ENCODE data around the gene IL32. TPM values are rescaled to one million over a fixed set of nuclear protein-coding genes. Genes with fewer than 3 reads are reported as not detected.

Gene IL32
- total RNA-seq, 4 donors from 2014 or later, result 24.0 to 53.6 (median 28.9) TPM

DNA sequence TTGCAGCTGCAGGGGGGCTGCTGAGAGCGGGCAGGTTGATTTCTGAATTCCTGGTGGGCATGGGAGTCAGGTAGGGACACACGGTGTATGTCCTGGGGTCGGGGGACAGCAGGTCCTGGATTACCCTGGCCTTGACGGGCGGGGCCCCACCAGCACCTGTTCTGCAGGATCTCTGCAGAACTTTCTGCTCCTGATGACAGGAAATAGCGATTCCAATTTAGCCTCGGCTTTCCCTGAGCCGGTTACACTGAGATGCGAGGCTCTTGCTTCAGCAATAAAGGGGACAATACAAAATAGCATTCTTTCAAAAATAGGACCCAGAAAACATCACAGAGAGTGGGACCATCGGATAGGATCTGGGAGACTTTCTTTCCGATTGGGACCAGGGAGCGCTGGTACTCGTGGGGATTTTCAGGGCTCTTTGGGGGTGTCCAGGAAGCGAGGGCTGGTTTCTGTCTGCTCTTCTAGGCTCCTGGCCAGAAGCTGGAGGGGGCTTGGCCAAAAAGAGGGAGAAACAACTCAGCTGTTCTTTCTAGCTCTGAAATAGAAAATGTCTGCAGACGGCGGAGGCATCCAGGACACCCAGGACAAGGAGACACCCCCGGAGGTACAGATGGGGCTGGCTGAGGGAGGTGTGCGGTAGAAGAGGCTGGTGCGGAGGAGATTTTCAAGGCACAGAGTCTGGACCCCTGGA is 47.6 kb downstream of the IL32 start:
- 19 to 30% methylated on average over 18 to 19 of the region's 19 CpGs for WGBS, 2 donors
- Histone ChIP-seq H3K9me3 (no peaks in the 10 kb centered on the region), H3K4me1 (peaks cover 19 to 24% of the 10 kb centered on the region in 2 donors), H3K27me3 (no peaks in the 10 kb centered on the region), H3K36me3 (no peaks in the 10 kb centered on the region), H3K27ac (peak overlapping the region in 2 of 3 donors; percentile 65 to 73), H3K4me3 (replicated peaks in 1 of 3) (peak overlapping the region; percentile 58 to 69 (median 61))
- DNase-seq, result no peak
- intact Hi-C loops (cut with DNase I), result loop anchor here (10.0 kb wide), 1 partner anchor 52 kb away; no protein-coding TSS in a partner anchor
- no peak for TF ChIP-seq POLR2A (IDR thresholded peaks at IDR 0.05)
- no peak for TF ChIP-seq CTCF (IDR thresholded peaks at IDR 0.05)

GRCh38 chr16:3113765-3114479 is 48.5 kb downstream of the IL32 start:
- DNase-seq, result no peak
- Histone ChIP-seq H3K27me3 (no peaks in the 10 kb centered on the region), H3K4me1 (peaks cover 19 to 24% of the 10 kb centered on the region in 2 donors), H3K36me3 (no peaks in the 10 kb centered on the region), H3K27ac (no peak overlapping the region), H3K9me3 (no peaks in the 10 kb centered on the region), H3K4me3 (replicated peaks in 1 of 3) (no peak overlapping the region)
- intact Hi-C loops (cut with DNase I), result loop anchor here (10.0 kb wide), 1 partner anchor 51 kb away; no protein-coding TSS in a partner anchor
- TF ChIP-seq POLR2A (IDR thresholded peaks at IDR 0.05) (no peak), CTCF (IDR thresholded peaks at IDR 0.05) (no peak)
- 63 to 69% methylated on average over 14 to 17 of the region's 17 CpGs for WGBS, 2 donors

GRCh38 chr16:3115003-3115402 is 49.6 kb downstream of the IL32 start:
- Histone ChIP-seq H3K27ac (no peak overlapping the region), H3K36me3 (peaks cover 6 to 7% of the 10 kb centered on the region in 2 donors), H3K4me3 (replicated peaks in 1 of 3) (no peak overlapping the region), H3K9me3 (no peaks in the 10 kb centered on the region), H3K27me3 (no peaks in the 10 kb centered on the region), H3K4me1 (peaks cover 19 to 24% of the 10 kb centered on the region in 2 donors)
- intact Hi-C loops (cut with DNase I), result loop anchor here (10.0 kb wide), 1 partner anchor 50 kb away; no protein-coding TSS in a partner anchor
- no peak for TF ChIP-seq POLR2A (IDR thresholded peaks at IDR 0.05)
- TF ChIP-seq CTCF (IDR thresholded peaks at IDR 0.05), result no peak
- DNase-seq, result no peak
- WGBS, 2 donors, result 95 to 99% methylated on average over 11 to 12 of the region's 12 CpGs

DNA sequence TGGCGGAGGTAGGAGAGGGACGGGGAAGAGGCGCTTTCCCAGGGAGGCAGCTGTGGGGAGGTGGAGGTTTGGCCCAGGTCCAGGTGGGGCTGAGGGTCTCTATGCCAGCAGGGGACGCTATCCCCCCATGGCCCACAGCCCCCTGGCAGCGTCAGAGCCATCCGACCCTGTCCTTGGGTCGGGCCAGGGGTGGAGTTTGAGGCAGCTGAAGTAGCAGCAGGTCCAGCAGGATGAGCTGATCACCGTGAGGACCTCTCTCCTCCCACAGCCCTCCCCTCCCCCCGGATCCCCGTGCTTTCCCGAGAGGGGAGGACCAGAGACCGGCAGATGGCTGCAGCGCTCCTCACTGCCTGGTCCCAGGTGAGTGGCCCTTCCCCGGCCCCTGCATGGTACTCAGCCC is 50.1 kb downstream of the IL32 start:
- Histone ChIP-seq H3K9me3 (no peaks in the 10 kb centered on the region), H3K4me3 (replicated peaks in 1 of 3) (no peak overlapping the region), H3K36me3 (peaks cover 9 to 11% of the 10 kb centered on the region in 2 donors), H3K4me1 (peaks cover 19 to 24% of the 10 kb centered on the region in 2 donors), H3K27ac (no peak overlapping the region), H3K27me3 (no peaks in the 10 kb centered on the region)
- no peak for TF ChIP-seq POLR2A (IDR thresholded peaks at IDR 0.05)
- TF ChIP-seq CTCF (IDR thresholded peaks at IDR 0.05), result no peak
- intact Hi-C loops (cut with DNase I), result loop anchor here (10.0 kb wide), 1 partner anchor 49 kb away; no protein-coding TSS in a partner anchor
- whole genome bisulfite sequencing, 2 donors, result 72 to 78% methylated on average over 7 to 12 of the region's 14 CpGs
- DNase-seq, result no peak

Measured in thyroid gland (tissue), 4 donors.